Breast epithelium (tissue), 3 donors: ENCODE results near the gene MARVELD3.

Experiments
- CTCF ChIP-seq, 3 donors: fragments of 450-650 bp; IDR thresholded peaks; one replicate each; pipeline ENCODE4 v1.5.1; 2016 to 2017; ENCODE audit warnings: antibody characterized with exemption in 3 of 3, mild to moderate bottlenecking in 3 of 3, moderate library complexity in 3 of 3
- POLR2A ChIP-seq: fragments of 450-650 bp; IDR thresholded peaks from one replicate; pipeline ENCODE4 v1.6.1; 2016; ENCODE audit warnings: antibody characterized with exemption, mild to moderate bottlenecking, moderate library complexity
- POLR2AphosphoS5 ChIP-seq, 3 donors: sonication (generic); formaldehyde crosslinking; IDR thresholded peaks; one replicate each; pipeline ENCODE4 v1.6.1; 2017; ENCODE audit warnings: antibody characterized with exemption in 3 of 3

DNA sequence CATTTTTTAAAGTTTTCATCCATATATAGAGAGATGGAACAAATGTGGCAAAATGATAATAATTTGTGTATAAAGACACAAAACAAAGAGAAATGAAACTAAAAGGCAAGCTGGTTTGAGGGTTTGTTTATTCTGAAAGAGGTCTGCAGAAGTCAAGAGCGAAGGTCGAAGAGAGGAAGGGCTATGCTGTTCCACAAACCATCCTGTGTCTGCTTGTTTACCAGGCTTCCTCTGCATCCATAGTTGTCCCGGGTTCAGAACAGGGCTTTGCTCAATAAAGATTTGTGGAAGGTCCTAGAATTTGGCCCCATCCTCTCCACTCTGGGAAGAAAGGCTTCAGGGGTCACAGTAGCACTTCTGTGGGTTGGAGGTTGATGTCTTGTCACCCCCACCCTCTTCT, 2.4 kb upstream of the MARVELD3 start:
- no peak for TF ChIP-seq POLR2AphosphoS5 (IDR thresholded peaks at IDR 0.05)
- TF ChIP-seq CTCF (IDR thresholded peaks at IDR 0.05), result no peak
- no peak for TF ChIP-seq POLR2A
